Transverse colon (tissue), 4 donors: ENCODE measurements around the gene TOR3A. TPM values are rescaled to one million over a fixed set of nuclear protein-coding genes. Genes with fewer than 3 reads are reported as not detected.
"Not testable (repeated sequence)": the region's sequence is repeated elsewhere in the genome, so short reads cannot be mapped to it uniquely, and the experiment has no call there.

ENCODE experiments used
- DNase-seq: peaks from one replicate; pipeline ENCODE4 v3.0.0-alpha.2; 2019
- H3K27ac ChIP-seq, 4 donors: fragments of 200-600 bp; sonication (generic); 2 replicates each; pipeline ENCODE4 v1.5.1; 2016 to 2018; ENCODE audit warnings: inconsistent platforms in 4 of 4
- H3K27me3 ChIP-seq: fragments of 200-600 bp; sonication (generic); 2 replicates; pipeline ENCODE4 v1.5.1; 2017; ENCODE audit warnings: inconsistent platforms
- H3K36me3 ChIP-seq, 4 donors: fragments of 200-600 bp; sonication (generic); 2 replicates each; pipeline ENCODE4 v1.5.1; 2017 to 2019; ENCODE audit warnings: inconsistent platforms in 4 of 4
- H3K4me1 ChIP-seq, 4 donors: fragments of 200-600 bp; sonication (generic); 2 replicates each; pipeline ENCODE4 v1.5.1; 2017 to 2020; ENCODE audit warnings: inconsistent platforms in 4 of 4
- H3K4me3 ChIP-seq, 4 donors: fragments of 200-600 bp; sonication (generic); 1 replicate in 1 of 4; 2 replicates in 3 of 4; pipeline versions ENCODE4 v1.5.1 to v1.6.1; 2017 to 2019; ENCODE audit warnings: inconsistent platforms in 4 of 4
- H3K9me3 ChIP-seq, 2 donors: fragments of 200-600 bp; sonication (generic); 2 replicates each; pipeline ENCODE4 v1.5.1; 2017 to 2019; ENCODE audit warnings: inconsistent platforms in 2 of 2
- EP300 ChIP-seq: sonication (generic); formaldehyde crosslinking; IDR thresholded peaks from one replicate; pipeline ENCODE4 v1.6.1; 2017; ENCODE audit warnings: antibody characterized with exemption, low read depth
- POLR2A ChIP-seq: fragments of 450-650 bp; IDR thresholded peaks from one replicate; pipeline ENCODE4 v1.6.1; 2016; ENCODE audit warnings: antibody characterized with exemption, mild to moderate bottlenecking, moderate library complexity
- POLR2AphosphoS5 ChIP-seq, 3 donors: sonication (generic); formaldehyde crosslinking; IDR thresholded peaks; one replicate each; pipeline ENCODE4 v1.6.1; 2016; ENCODE audit warnings: antibody characterized with exemption in 3 of 3
- WGBS, 2 donors: methylation state at CpG; one replicate each; pipeline ENCODE4 v1.1.5; 2018; ENCODE audit warnings: low coverage in 1 of 2; 5-methylcytosine and 5-hydroxymethylcytosine counted together
- in situ Hi-C, 4 donors: fragments of 200-750 bp; cut with MboI; loops; one replicate each; pipeline versions ENCODE4 v1.15.0 to v1.15.1; 2017; ENCODE audit warnings: low sequenced_read_pairs in 3 of 4, low pct_ligation_motif_present in 1 of 4, low pct_unique_long_range_greater_than_20kb in 1 of 4
- intact Hi-C: fragments of 100-400 bp; cut with DNase I; formaldehyde crosslinking; loops from one replicate; pipeline ENCODE4 v1.15.1; 2023; ENCODE audit warnings: low total_unique reads
- total RNA-seq, 4 donors: library from RNA; depleted of rRNA; stranded (reverse); fragments of >200 nt; gene quantifications; one replicate each; pipeline ENCODE4 v1.1.0, GENCODE V29; 2016
- TF ChIP-seq, protein P1 (sequence below), 5 experiments: fragments of 200-600 bp in 3 of 5; fragments of 450-650 bp in 2 of 5; sonication (generic) in 3 of 5; IDR thresholded peaks; 1 replicate in 2 of 5; 2 replicates in 3 of 5; pipeline ENCODE4 v1.5.1; 2016 to 2017; ENCODE audit warnings: antibody characterized with exemption in 5 of 5, inconsistent platforms in 3 of 5, mild to moderate bottlenecking in 2 of 5, moderate library complexity in 1 of 5

TOR3A gene
- total RNA-seq, 4 donors from 2014 or later: 66.2 to 308 (median 72.7) TPM

DNA sequence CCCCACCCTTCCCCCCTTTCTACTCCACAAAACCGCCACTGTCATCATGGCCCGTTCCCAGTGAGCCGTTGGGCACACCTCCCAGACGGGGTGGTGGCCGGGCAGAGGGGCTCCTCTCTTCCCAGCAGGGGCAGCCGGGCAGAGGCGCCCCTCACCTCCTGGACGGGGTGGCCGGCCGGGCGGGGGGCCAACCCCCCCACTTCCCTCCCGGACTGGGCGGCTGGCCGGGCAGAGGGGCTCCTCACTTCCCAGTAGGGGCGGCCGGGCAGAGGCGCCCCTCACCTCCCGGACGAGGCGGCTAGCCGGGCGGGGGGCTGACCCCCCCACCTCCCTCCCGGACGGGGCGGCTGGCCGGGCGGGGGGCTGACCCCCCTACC, 41.7 kb upstream of the TOR3A start:
- in situ Hi-C loops, H3K27ac ChIP-seq, H3K4me3 ChIP-seq, H3K27me3 ChIP-seq, intact Hi-C loops, DNase-seq, H3K9me3 ChIP-seq, H3K36me3 ChIP-seq: not testable (repeated sequence)
- 86 to 96% methylated on average over 5 to 13 of the region's 27 CpGs for WGBS, 2 donors
- H3K4me1 ChIP-seq: peaks cover 4 to 41% (median 20%) of the 10 kb centered on the region in 4 donors

DNA sequence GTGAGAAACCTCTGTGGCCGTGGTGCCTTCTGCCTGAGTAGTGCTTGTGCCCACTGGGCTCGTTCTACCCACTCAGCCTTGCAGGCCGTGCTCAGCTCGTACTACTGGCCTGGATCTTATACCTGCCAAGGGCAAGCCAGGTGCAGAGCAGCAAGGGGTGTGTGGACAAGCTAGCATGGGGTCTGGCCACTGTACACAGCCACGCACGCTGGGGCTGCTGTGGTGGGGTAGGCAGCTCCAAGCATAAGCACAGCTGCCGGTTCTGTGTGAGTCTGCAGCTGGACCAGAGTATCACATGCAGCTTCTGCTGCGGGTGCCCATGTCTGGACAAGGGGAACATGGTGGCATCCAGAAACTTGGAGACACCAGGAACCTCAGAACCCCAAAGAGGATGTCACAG, 39.8 kb upstream of the TOR3A start:
- no peak for DNase-seq
- Histone ChIP-seq H3K27me3 (no peaks in the 10 kb centered on the region), H3K27ac (no peak overlapping the region), H3K36me3 (no peaks in the 10 kb centered on the region), H3K9me3 (no peaks in the 10 kb centered on the region), H3K4me1 (peaks cover 3 to 21% (median 7%) of the 10 kb centered on the region in 4 donors), H3K4me3 (no peak overlapping the region)
- in situ Hi-C loops (no loop called here), intact Hi-C loops (no loop called here)
- TF ChIP-seq POLR2A (no peak), EP300 (no peak), POLR2AphosphoS5 (IDR thresholded peaks at IDR 0.05) (no peak)
- TF ChIP-seq, protein P1, sequence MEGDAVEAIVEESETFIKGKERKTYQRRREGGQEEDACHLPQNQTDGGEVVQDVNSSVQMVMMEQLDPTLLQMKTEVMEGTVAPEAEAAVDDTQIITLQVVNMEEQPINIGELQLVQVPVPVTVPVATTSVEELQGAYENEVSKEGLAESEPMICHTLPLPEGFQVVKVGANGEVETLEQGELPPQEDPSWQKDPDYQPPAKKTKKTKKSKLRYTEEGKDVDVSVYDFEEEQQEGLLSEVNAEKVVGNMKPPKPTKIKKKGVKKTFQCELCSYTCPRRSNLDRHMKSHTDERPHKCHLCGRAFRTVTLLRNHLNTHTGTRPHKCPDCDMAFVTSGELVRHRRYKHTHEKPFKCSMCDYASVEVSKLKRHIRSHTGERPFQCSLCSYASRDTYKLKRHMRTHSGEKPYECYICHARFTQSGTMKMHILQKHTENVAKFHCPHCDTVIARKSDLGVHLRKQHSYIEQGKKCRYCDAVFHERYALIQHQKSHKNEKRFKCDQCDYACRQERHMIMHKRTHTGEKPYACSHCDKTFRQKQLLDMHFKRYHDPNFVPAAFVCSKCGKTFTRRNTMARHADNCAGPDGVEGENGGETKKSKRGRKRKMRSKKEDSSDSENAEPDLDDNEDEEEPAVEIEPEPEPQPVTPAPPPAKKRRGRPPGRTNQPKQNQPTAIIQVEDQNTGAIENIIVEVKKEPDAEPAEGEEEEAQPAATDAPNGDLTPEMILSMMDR (IDR thresholded peaks at IDR 0.05): no peak
- 93 to 100% methylated on average over 2 to 8 of the region's 8 CpGs for WGBS, 2 donors

DNA sequence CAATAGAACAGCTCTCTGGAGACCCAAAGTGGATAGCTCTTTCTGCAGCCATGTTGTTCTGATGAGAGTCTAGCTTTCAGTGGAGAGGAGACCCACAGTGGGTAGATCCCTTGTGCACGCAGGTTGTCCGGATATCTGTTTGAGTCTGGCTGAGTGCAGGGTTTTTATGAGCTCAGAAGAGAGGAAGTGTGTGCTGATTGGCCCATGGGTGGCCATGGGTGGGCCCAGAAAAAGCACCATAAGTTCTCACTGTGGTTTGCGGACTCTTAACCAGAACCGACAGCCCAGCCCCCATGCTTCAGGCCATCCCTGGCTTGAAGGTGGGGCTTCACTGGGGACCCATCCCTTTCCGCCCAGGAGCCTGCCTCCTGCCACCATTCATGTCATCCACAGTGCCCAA, 39.2 kb upstream of the TOR3A start:
- no peak for DNase-seq
- Histone ChIP-seq H3K36me3 (no peaks in the 10 kb centered on the region), H3K4me3 (no peak overlapping the region), H3K4me1 (peaks cover 0 to 16% (median 4%) of the 10 kb centered on the region in 4 donors), H3K27me3 (no peaks in the 10 kb centered on the region), H3K27ac (no peak overlapping the region), H3K9me3 (no peaks in the 10 kb centered on the region)
- in situ Hi-C loops (no loop called here), intact Hi-C loops (no loop called here)
- TF ChIP-seq POLR2A (no peak), EP300 (no peak), POLR2AphosphoS5 (IDR thresholded peaks at IDR 0.05) (no peak)
- TF ChIP-seq, protein P1 (IDR thresholded peaks at IDR 0.05): no peak
- 98% methylated on average over 5 of the region's 5 CpGs; no CpG with 5 or more reads in 1 of the 2 donors for WGBS, 2 donors

DNA sequence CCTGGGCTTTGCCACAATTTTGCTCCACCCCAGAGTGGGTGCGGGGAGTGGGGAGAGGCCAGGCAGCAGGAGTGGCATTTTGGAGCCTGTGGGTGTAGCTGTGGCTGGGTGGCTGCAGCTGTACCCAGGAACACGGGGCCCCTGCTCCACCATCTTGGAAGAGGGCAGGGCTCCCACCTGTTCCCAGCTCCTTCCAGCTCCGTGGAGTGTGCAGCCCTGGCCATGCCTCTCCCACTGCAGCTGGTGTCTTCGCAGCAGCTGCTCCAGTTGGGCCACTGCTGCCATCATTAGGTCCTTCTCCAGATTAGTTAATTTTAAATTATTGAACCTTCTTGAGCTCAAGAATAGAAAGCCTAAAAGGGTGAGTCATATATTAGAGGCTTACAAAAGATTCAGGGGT, 38.6 kb upstream of the TOR3A start:
- H3K27ac ChIP-seq: no peak overlapping the region
- no peaks in the 10 kb centered on the region for H3K9me3 ChIP-seq
- no peak overlapping the region for H3K4me3 ChIP-seq
- peaks cover 0 to 12% (median 6%) of the 10 kb centered on the region in 4 donors for H3K4me1 ChIP-seq
- H3K36me3 ChIP-seq: no peaks in the 10 kb centered on the region
- intact Hi-C loops (no loop called here), in situ Hi-C loops (no loop called here)
- 87 to 100% methylated on average over 1 to 4 of the region's 4 CpGs for WGBS, 2 donors
- TF ChIP-seq, protein P1 (IDR thresholded peaks at IDR 0.05): no peak
- TF ChIP-seq POLR2A: no peak
- TF ChIP-seq POLR2AphosphoS5 (IDR thresholded peaks at IDR 0.05): no peak
- no peak for TF ChIP-seq EP300
- no peak for DNase-seq
- H3K27me3 ChIP-seq: no peaks in the 10 kb centered on the region

DNA sequence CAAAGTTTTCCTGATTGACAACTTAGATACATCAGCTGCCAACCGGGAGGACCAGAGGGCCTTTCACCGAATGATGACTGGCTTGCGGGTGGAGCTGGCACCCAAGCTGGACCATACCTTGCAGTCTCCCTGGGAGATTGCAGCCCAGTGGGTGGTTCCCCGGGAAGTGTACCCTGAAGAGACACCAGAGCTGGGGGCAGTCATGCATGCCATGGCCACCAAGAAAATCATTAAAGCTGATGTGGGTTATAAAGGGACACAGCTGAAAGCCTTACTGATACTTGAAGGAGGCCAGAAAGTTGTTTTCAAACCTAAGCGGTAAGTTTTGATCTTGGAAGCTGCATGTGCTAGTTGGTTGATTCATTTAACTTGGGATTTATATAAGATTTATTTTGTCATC, 38.0 kb upstream of the TOR3A start:
- TF ChIP-seq, protein P1 (IDR thresholded peaks at IDR 0.05): no peak
- TF ChIP-seq EP300 (no peak), POLR2A (no peak), POLR2AphosphoS5 (IDR thresholded peaks at IDR 0.05) (no peak)

More for the DNA sequence above, 38.0 kb upstream of the TOR3A start:
- Histone ChIP-seq H3K4me1 (peaks cover 0 to 10% (median 3%) of the 10 kb centered on the region in 4 donors), H3K27ac (no peak overlapping the region), H3K36me3 (no peaks in the 10 kb centered on the region), H3K4me3 (no peak overlapping the region), H3K27me3 (no peaks in the 10 kb centered on the region), H3K9me3 (no peaks in the 10 kb centered on the region)
- intact Hi-C loops (no loop called here), in situ Hi-C loops (no loop called here)
- DNase-seq: no peak
- 86 to 92% methylated on average over 1 to 5 of the region's 5 CpGs for WGBS, 2 donors
